ENCODE measurements around the gene IYD. TPM values are rescaled to one million over a fixed set of nuclear protein-coding genes. Genes with fewer than 3 reads are reported as not detected.

Gene IYD
- total RNA-seq, 2 donors from 2014 or later = not detected

- H3K27ac Mint-ChIP-seq = peak overlapping the region; percentile 50
- peaks cover 4% of the 10 kb centered on the region for H3K9me3 Mint-ChIP-seq
- no peaks in the 10 kb centered on the region for H3K36me3 Mint-ChIP-seq (ENCODE audit: low read depth)
- peaks cover 28% of the 10 kb centered on the region for H3K27me3 Mint-ChIP-seq
- peaks cover 7% of the 10 kb centered on the region for H3K4me1 Mint-ChIP-seq
- H3K4me3 Mint-ChIP-seq = peak overlapping the region; percentile 77
- peak; percentile 42 for ATAC-seq (replicated peaks)
Measured at GRCh38 chr6:150418827-150419594, 50.2 kb downstream of the IYD start.

- no peaks in the 10 kb centered on the region for H3K36me3 Mint-ChIP-seq (ENCODE audit: low read depth)
- H3K27me3 Mint-ChIP-seq = peaks cover 16% of the 10 kb centered on the region
- ATAC-seq (replicated peaks) = no peak
- no peak overlapping the region for H3K27ac Mint-ChIP-seq
- peaks cover 4% of the 10 kb centered on the region for H3K9me3 Mint-ChIP-seq
- peaks cover 7% of the 10 kb centered on the region for H3K4me1 Mint-ChIP-seq
- H3K4me3 Mint-ChIP-seq = no peak overlapping the region
Measured at GRCh38 chr6:150420428-150420827, 51.6 kb downstream of the IYD start.

- Mint-ChIP-seq H3K27ac (no peak overlapping the region), H3K36me3 (ENCODE audit: low read depth) (no peaks in the 10 kb centered on the region), H3K27me3 (peaks cover 11% of the 10 kb centered on the region), H3K9me3 (peaks cover 4% of the 10 kb centered on the region), H3K4me3 (no peak overlapping the region), H3K4me1 (peaks cover 4% of the 10 kb centered on the region)
- no peak for ATAC-seq (replicated peaks)
Measured at GRCh38 chr6:150420926-150421325, 52.1 kb downstream of the IYD start.

- H3K9me3 Mint-ChIP-seq = no peaks in the 10 kb centered on the region
- no peak overlapping the region for H3K27ac Mint-ChIP-seq
- H3K4me1 Mint-ChIP-seq = no peaks in the 10 kb centered on the region
- ATAC-seq (replicated peaks) = no peak
- no peaks in the 10 kb centered on the region for H3K27me3 Mint-ChIP-seq
- no peaks in the 10 kb centered on the region for H3K36me3 Mint-ChIP-seq (ENCODE audit: low read depth)
- H3K4me3 Mint-ChIP-seq = no peak overlapping the region
Measured at GRCh38 chr6:150425508-150425907, 56.7 kb downstream of the IYD start.

GRCh38 chr6:150426198-150426597 is 57.4 kb downstream of the IYD start:
- ATAC-seq (replicated peaks) = no peak
- no peaks in the 10 kb centered on the region for H3K9me3 Mint-ChIP-seq
- no peak overlapping the region for H3K4me3 Mint-ChIP-seq
- no peak overlapping the region for H3K27ac Mint-ChIP-seq
- no peaks in the 10 kb centered on the region for H3K4me1 Mint-ChIP-seq
- no peaks in the 10 kb centered on the region for H3K27me3 Mint-ChIP-seq
- H3K36me3 Mint-ChIP-seq (ENCODE audit: low read depth) = no peaks in the 10 kb centered on the region

DNA sequence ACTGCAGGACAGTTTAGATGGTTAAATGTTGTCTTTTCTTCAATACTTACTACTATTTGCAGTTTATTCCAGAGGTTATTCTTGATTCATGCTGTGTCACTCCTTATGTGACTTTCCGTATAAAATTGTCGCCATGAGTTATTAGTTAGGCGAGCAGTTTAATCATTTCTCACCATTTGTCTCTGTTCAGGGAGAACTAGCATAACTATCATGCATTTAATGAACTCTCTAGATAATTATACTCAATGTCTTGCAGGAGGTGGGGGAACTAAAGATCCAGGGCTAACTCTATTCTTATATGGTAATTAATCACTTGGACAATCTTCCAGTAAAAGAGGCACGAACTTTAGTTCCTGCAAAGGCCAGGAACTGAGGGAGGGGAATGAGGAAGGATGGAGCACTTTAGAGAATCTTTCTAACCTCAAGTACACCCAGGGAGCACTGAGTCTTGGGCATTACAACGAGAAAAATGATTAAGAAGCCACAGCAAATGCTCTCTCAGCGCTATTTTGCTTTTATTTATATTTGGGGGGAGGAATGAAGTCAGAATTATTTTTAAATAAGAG is 58.3 kb downstream of the IYD start:
- Mint-ChIP-seq H3K4me1 (no peaks in the 10 kb centered on the region), H3K36me3 (ENCODE audit: low read depth) (no peaks in the 10 kb centered on the region)

DNA sequence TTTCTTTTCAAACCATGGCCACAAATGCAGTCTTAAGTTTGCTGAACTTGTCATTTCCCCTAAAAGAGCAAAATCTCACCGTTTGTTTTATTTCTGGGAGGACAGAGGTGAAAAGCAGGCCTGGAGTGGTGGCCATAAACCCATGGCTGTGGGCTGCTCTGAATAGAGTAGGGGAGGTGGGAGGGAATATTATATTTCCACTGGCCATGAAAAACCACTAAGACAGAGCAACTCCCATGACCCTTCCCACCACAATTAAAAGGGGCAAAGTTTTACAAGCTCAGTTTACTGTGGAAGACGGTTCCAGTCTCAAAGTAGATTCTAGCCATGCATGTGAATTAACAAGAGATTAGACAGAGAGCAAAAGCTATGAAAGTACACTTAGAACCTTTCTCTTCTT is 59.0 kb downstream of the IYD start:
- ATAC-seq (replicated peaks) = no peak
- Mint-ChIP-seq H3K36me3 (ENCODE audit: low read depth) (no peaks in the 10 kb centered on the region), H3K4me3 (no peak overlapping the region), H3K4me1 (no peaks in the 10 kb centered on the region), H3K27ac (no peak overlapping the region), H3K27me3 (no peaks in the 10 kb centered on the region), H3K9me3 (no peaks in the 10 kb centered on the region)

More for the DNA sequence above, 58.3 kb downstream of the IYD start:
- no peak overlapping the region for H3K4me3 Mint-ChIP-seq
- no peak overlapping the region for H3K27ac Mint-ChIP-seq
- no peaks in the 10 kb centered on the region for H3K9me3 Mint-ChIP-seq
- no peak for ATAC-seq (replicated peaks)
- no peaks in the 10 kb centered on the region for H3K27me3 Mint-ChIP-seq

DNA sequence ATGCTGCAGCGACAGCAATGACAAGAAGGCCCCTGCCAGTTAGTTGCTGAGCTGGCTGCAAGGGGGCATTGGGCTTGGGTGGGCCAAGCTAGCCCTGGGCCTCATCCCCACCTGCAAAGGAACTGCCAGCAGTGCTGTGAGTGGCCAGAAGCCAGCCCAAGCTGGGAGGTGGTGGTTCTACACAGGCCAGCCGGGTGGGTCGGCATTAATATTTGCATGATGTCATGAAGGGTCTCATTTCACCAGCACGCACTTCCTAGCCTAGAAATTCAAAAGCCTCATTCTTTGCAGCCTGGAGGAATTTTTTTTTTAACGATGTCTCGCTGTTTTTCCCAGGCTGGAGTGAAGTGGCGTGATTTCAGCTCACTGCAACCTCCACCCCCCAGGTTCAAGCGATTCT is 62.0 kb downstream of the IYD start:
- no peaks in the 10 kb centered on the region for H3K4me1 Mint-ChIP-seq
- H3K27ac Mint-ChIP-seq = no peak overlapping the region
- no peak overlapping the region for H3K4me3 Mint-ChIP-seq
- ATAC-seq (replicated peaks) = no peak
- H3K27me3 Mint-ChIP-seq = no peaks in the 10 kb centered on the region
- no peaks in the 10 kb centered on the region for H3K36me3 Mint-ChIP-seq (ENCODE audit: low read depth)
- H3K9me3 Mint-ChIP-seq = no peaks in the 10 kb centered on the region

- Mint-ChIP-seq H3K4me1 (no peaks in the 10 kb centered on the region), H3K36me3 (ENCODE audit: low read depth) (no peaks in the 10 kb centered on the region), H3K27me3 (no peaks in the 10 kb centered on the region), H3K4me3 (no peak overlapping the region), H3K27ac (no peak overlapping the region), H3K9me3 (peaks cover 4% of the 10 kb centered on the region)
- no peak for ATAC-seq (replicated peaks)
Measured at GRCh38 chr6:150435360-150435759, 66.5 kb downstream of the IYD start.

DNA sequence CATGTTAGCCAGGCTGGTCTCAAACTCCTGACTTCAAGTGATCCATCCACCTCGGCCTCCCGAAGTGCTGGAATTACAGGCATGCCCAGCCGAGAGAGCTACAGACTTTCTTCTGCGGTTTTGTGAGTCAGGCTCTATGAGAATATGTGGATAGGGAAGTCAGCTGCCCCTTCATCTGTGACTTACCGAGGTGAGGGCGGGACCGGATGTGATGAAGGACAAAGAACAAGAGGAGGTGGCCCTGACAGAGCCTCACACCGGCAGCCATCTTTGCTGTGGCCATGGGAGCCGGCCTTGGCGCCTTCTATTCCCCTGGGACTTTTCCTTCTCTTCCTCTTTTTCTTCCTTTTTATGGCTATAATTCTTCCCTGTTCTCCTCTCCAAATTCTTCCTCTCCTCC is 67.0 kb downstream of the IYD start:
- no peak for ATAC-seq (replicated peaks)

GRCh38 chr6:150439373-150439772 is 70.6 kb downstream of the IYD start:
- Mint-ChIP-seq H3K4me3 (no peak overlapping the region), H3K27ac (no peak overlapping the region), H3K36me3 (ENCODE audit: low read depth) (no peaks in the 10 kb centered on the region), H3K9me3 (peaks cover 4% of the 10 kb centered on the region), H3K4me1 (no peaks in the 10 kb centered on the region), H3K27me3 (peaks cover 4% of the 10 kb centered on the region)
- ATAC-seq (replicated peaks) = no peak

More for the DNA sequence above, 67.0 kb downstream of the IYD start:
- peaks cover 4% of the 10 kb centered on the region for H3K9me3 Mint-ChIP-seq
- H3K27me3 Mint-ChIP-seq = no peaks in the 10 kb centered on the region
- no peaks in the 10 kb centered on the region for H3K36me3 Mint-ChIP-seq (ENCODE audit: low read depth)
- no peak overlapping the region for H3K4me3 Mint-ChIP-seq
- H3K27ac Mint-ChIP-seq = no peak overlapping the region
- H3K4me1 Mint-ChIP-seq = no peaks in the 10 kb centered on the region

DNA sequence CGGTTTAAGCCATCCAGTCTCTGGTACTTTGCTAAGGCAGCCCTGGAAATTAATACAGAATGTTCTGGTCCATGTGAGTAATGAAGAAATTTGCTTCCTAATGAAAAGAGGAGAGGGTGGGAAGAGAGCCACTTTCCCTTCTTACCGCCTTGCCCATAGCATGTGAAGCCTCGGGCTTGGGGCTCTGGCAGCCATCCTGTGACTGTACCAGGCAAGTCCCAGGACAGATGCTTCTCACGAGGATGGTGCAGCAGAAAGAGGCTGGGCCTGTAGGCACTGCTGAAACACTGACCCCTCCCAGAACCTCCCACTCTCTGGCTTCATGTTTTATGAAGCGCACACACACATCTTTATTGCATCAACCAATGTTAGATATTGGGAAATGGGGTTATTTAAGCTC is 74.8 kb downstream of the IYD start:
- Mint-ChIP-seq H3K27me3 (peaks cover 5% of the 10 kb centered on the region), H3K4me3 (no peak overlapping the region), H3K4me1 (no peaks in the 10 kb centered on the region), H3K27ac (no peak overlapping the region), H3K36me3 (ENCODE audit: low read depth) (no peaks in the 10 kb centered on the region), H3K9me3 (peaks cover 4% of the 10 kb centered on the region)
- no peak for ATAC-seq (replicated peaks)

- H3K27ac Mint-ChIP-seq = no peak overlapping the region
- H3K36me3 Mint-ChIP-seq (ENCODE audit: low read depth) = no peaks in the 10 kb centered on the region
Measured at GRCh38 chr6:150444308-150444707, 75.5 kb downstream of the IYD start.

GRCh38 chr6:150445486-150445885 is 76.7 kb downstream of the IYD start:
- H3K27me3 Mint-ChIP-seq = peaks cover 5% of the 10 kb centered on the region
- no peak overlapping the region for H3K27ac Mint-ChIP-seq
- H3K4me1 Mint-ChIP-seq = no peaks in the 10 kb centered on the region
- H3K9me3 Mint-ChIP-seq = no peaks in the 10 kb centered on the region
- no peaks in the 10 kb centered on the region for H3K36me3 Mint-ChIP-seq (ENCODE audit: low read depth)
- H3K4me3 Mint-ChIP-seq = no peak overlapping the region
- ATAC-seq (replicated peaks) = no peak

More at GRCh38 chr6:150444308-150444707, 75.5 kb downstream of the IYD start:
- Mint-ChIP-seq H3K4me3 (no peak overlapping the region), H3K9me3 (peaks cover 4% of the 10 kb centered on the region), H3K27me3 (peaks cover 5% of the 10 kb centered on the region), H3K4me1 (no peaks in the 10 kb centered on the region)
- no peak for ATAC-seq (replicated peaks)

- ATAC-seq (replicated peaks) = no peak
- Mint-ChIP-seq H3K4me3 (no peak overlapping the region), H3K27me3 (peaks cover 5% of the 10 kb centered on the region), H3K9me3 (no peaks in the 10 kb centered on the region), H3K27ac (no peak overlapping the region), H3K4me1 (no peaks in the 10 kb centered on the region), H3K36me3 (ENCODE audit: low read depth) (no peaks in the 10 kb centered on the region)
Measured at GRCh38 chr6:150448221-150448620, 79.4 kb downstream of the IYD start.
